Activated T-cell treated with anti-CD3 and anti-CD28 coated beads, Interleukin-2, amount 50 U/mL, for 4 hours (primary cell): ENCODE results near the gene PRDM16. TPM values are rescaled to one million over a fixed set of nuclear protein-coding genes. Genes with fewer than 3 reads are reported as not detected.

Experiments
- ATAC-seq, 2 donors: fragments of 200-7000 bp; cut with Tn5 transposase; one replicate each; pipeline ENCODE4 v1.10.0; 2021
- DNase-seq: peaks from one replicate; pipeline ENCODE4 v3.0.0-alpha.2; 2020
- H3K27me3 Mint-ChIP-seq: one replicate; pipeline ENCODE4 v1.8.0; 2021; ENCODE audit warnings: low read depth, mixed read lengths
- H3K36me3 Mint-ChIP-seq: one replicate; pipeline ENCODE4 v1.8.0; 2022; ENCODE audit warnings: mixed read lengths; ENCODE audit not compliant: insufficient read depth
- H3K4me1 Mint-ChIP-seq: one replicate; pipeline ENCODE4 v1.8.0; 2021; ENCODE audit warnings: low read depth, mixed read lengths
- H3K4me3 Mint-ChIP-seq: one replicate; pipeline ENCODE4 v1.8.0; 2021; ENCODE audit warnings: mild to moderate bottlenecking, moderate library complexity, mixed read lengths
- H3K9me3 Mint-ChIP-seq: one replicate; pipeline ENCODE4 v1.8.0; 2021; ENCODE audit warnings: mixed read lengths
- total RNA-seq, 3 donors: library from RNA; stranded (reverse); gene quantifications; one replicate each; pipeline ENCODE4 v1.2.1, GENCODE V29; 2021

The PRDM16 gene
- total RNA-seq, 3 donors from 2014 or later: 0.05 to 0.22 TPM; not detected in 1

DNA sequence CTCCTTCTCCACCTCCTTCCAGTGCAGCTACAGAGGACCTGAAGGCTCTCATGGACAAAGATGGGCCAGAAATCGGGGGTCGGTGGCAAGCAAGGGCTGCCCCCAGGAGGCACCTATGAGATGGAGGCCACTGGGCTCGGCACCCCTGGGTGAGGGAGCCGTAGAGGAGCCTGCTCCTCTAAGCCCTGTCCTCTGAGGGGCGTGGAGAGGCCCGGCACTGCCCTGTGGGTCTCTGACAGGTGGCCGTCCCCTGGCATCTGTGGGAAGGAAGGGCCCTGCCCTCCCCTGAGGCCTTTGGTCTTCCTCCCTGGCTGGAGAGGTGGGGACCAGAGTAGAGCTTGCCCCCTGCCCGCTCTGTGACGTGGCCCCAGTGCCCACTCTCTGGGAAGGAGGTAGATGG lies 30.9 kb downstream of the PRDM16 start:
- ATAC-seq (no peak), DNase-seq (no peak)
- no peak overlapping the region for H3K4me3 Mint-ChIP-seq
- H3K9me3 Mint-ChIP-seq: no peaks in the 10 kb centered on the region
- H3K36me3 Mint-ChIP-seq: no peaks in the 10 kb centered on the region
- H3K4me1 Mint-ChIP-seq: no peaks in the 10 kb centered on the region
- H3K27me3 Mint-ChIP-seq: peaks cover 2% of the 10 kb centered on the region

DNA sequence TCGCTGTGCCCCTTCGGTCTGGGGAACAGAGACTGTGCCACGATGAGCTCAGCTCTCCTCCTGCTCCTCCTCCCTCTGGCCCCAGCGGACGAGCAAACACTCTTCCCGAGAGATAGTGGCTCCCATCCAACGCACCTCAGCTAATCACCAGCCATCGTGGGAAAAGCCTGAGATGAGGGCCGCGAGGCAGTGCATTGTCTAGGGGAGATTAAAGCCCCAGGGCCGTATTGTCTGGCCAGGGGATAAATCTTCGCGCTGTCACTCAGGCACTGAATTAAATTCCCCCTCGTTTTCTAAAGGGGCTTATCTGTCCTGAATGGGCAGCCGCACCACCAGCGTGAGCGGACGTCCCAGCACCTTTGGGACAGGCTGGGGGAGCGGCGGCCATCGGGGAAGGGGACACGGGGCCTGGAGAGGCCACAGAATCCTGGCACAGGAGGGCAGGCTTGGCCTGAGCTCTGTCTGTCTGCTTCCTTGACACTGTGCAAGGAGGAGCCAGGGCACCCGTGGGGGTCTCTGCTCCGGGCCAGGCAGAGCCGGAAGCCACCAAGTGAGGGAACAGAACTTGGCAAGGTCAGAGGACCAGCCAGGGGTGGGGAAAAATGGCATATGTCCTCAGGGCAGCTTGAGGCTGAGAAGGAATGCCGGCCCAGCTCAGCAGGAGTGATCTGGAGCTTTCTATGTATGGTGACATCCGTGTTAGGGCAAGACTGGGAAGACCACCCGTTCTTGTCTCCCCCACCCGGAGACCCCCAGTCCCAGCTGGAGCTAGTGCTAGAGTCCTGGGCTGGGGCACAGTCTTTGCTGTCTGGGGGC lies 32.3 kb downstream of the PRDM16 start:
- Mint-ChIP-seq H3K4me1 (no peaks in the 10 kb centered on the region), H3K27me3 (peaks cover 2% of the 10 kb centered on the region), H3K4me3 (no peak overlapping the region), H3K36me3 (no peaks in the 10 kb centered on the region), H3K9me3 (no peaks in the 10 kb centered on the region)
- ATAC-seq: no peak
- no peak for DNase-seq

DNA sequence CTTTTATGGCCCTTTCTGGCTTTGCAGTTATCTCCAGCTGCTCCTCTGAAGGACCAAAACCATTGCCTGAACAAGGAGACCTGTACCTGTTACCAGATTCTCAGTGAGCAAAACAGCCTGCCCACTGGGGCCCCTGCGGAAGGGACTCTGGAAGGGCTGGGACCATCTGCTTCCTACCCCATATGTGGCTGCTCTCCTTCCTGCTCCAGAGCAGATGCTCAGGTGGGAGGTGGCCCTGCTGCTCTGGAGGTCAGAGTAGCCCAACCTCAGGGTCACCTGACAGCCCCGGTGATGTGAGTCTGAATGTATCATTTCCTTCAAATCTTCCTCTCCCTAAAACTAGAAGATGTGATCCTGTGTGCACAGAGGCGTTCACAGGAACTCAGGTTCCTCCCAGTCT lies 33.6 kb downstream of the PRDM16 start:
- Mint-ChIP-seq H3K4me3 (no peak overlapping the region), H3K4me1 (no peaks in the 10 kb centered on the region), H3K27me3 (peaks cover 2% of the 10 kb centered on the region), H3K9me3 (no peaks in the 10 kb centered on the region), H3K36me3 (no peaks in the 10 kb centered on the region)
- DNase-seq (no peak), ATAC-seq (no peak)

GRCh38 chr1:3103967-3104677 lies 35.1 kb downstream of the PRDM16 start:
- ATAC-seq (no peak), DNase-seq (no peak)
- no peaks in the 10 kb centered on the region for H3K36me3 Mint-ChIP-seq
- no peak overlapping the region for H3K4me3 Mint-ChIP-seq
- peaks cover 8% of the 10 kb centered on the region for H3K27me3 Mint-ChIP-seq
- H3K9me3 Mint-ChIP-seq: no peaks in the 10 kb centered on the region
- H3K4me1 Mint-ChIP-seq: no peaks in the 10 kb centered on the region

DNA sequence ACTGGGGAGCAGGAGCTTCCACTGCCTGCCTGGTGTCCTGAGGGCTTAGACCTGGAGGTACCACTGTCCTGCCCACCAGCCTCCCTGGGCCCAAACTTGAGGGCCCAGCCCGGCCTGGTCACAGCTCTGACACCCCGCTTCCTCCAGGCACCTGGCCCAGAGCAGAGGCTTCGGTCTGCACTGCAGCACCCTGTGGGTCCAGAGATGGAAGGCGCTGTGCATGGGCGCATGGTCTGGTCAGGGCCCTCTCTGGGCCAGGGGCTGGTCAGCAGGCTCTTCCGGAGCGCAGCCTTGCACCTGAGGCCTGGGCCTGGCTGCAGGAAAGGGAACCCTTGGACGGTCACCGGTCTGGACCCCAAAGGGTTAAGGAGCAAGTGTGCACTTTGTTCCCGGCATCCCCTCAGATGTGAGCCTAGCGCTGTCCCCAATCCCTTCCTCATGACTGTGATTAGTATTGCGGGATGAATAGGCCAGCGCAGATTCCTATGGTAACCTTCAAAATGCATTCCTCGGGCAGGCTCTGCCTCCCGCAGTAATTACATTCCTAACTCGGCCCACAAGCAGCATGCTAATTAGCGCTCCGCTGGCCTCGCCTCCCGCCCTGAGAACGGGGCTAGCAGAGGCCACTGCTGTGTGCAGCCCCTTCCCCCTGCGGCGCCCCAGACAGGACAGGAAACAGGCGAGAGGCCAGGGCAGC lies 36.3 kb downstream of the PRDM16 start:
- Mint-ChIP-seq H3K36me3 (no peaks in the 10 kb centered on the region), H3K4me1 (no peaks in the 10 kb centered on the region), H3K27me3 (peaks cover 8% of the 10 kb centered on the region), H3K9me3 (no peaks in the 10 kb centered on the region), H3K4me3 (no peak overlapping the region)
- DNase-seq (no peak), ATAC-seq (no peak)

GRCh38 chr1:3106216-3106615 lies 37.2 kb downstream of the PRDM16 start:
- Mint-ChIP-seq H3K9me3 (no peaks in the 10 kb centered on the region), H3K4me1 (no peaks in the 10 kb centered on the region), H3K4me3 (no peak overlapping the region), H3K36me3 (no peaks in the 10 kb centered on the region), H3K27me3 (peaks cover 8% of the 10 kb centered on the region)
- no peak for DNase-seq
- ATAC-seq: no peak

GRCh38 chr1:3107201-3107600 lies 38.2 kb downstream of the PRDM16 start:
- DNase-seq (no peak), ATAC-seq (no peak)
- peaks cover 8% of the 10 kb centered on the region for H3K27me3 Mint-ChIP-seq
- H3K4me1 Mint-ChIP-seq: no peaks in the 10 kb centered on the region
- no peaks in the 10 kb centered on the region for H3K9me3 Mint-ChIP-seq
- no peaks in the 10 kb centered on the region for H3K36me3 Mint-ChIP-seq
- H3K4me3 Mint-ChIP-seq: no peak overlapping the region

GRCh38 chr1:3109355-3109754 lies 40.4 kb downstream of the PRDM16 start:
- Mint-ChIP-seq H3K36me3 (no peaks in the 10 kb centered on the region), H3K4me3 (no peak overlapping the region)

DNA sequence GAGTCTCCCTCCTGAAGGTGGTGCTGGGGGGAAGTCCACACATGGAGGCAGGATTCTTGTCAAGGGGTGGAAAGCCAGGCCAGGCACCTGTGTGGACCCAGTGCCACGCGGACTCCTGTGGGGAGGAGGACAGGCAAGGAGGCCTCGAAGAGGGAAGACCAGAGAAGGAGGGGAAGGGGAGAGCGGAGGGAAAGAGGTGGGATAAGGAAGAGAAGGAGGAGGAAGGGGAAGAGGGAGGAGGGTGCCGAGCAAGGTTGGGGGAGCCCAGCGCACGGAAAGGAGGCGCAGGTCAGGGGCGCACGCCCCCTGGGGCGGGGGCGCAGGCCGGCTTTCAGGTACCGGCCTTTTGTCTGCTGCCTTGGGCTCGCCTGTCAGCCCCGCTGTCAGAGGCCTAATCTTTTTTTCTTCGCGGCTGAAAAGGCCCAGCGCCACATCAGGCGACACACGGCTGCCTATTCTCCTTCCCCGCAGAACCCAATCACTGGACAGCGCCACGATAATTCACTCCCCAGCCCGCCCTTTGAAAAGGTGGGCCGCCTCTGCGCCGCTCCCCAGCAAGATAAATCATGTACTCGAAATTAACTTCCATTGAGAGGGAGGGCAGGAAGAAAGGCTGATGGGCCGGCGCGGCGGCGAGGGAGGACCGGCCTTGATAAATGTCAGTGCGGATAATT lies 42.5 kb downstream of the PRDM16 start:
- ATAC-seq (no peak), DNase-seq (no peak)
- Mint-ChIP-seq H3K9me3 (no peaks in the 10 kb centered on the region), H3K4me3 (no peak overlapping the region), H3K4me1 (no peaks in the 10 kb centered on the region), H3K27me3 (peaks cover 8% of the 10 kb centered on the region), H3K36me3 (no peaks in the 10 kb centered on the region)

More at GRCh38 chr1:3109355-3109754, 40.4 kb downstream of the PRDM16 start:
- no peak for DNase-seq
- Mint-ChIP-seq H3K27me3 (peaks cover 8% of the 10 kb centered on the region), H3K9me3 (no peaks in the 10 kb centered on the region), H3K4me1 (no peaks in the 10 kb centered on the region)
- ATAC-seq: no peak

- ATAC-seq (no peak), DNase-seq (no peak)
- Mint-ChIP-seq H3K4me1 (no peaks in the 10 kb centered on the region), H3K9me3 (no peaks in the 10 kb centered on the region), H3K4me3 (no peak overlapping the region), H3K36me3 (no peaks in the 10 kb centered on the region), H3K27me3 (peaks cover 6% of the 10 kb centered on the region)
Observed at GRCh38 chr1:3112526-3112925, 43.5 kb downstream of the PRDM16 start.

GRCh38 chr1:3113047-3113740 lies 44.2 kb downstream of the PRDM16 start:
- ATAC-seq (no peak), DNase-seq (no peak)
- Mint-ChIP-seq H3K4me3 (no peak overlapping the region), H3K9me3 (no peaks in the 10 kb centered on the region), H3K36me3 (no peaks in the 10 kb centered on the region), H3K4me1 (no peaks in the 10 kb centered on the region), H3K27me3 (peaks cover 4% of the 10 kb centered on the region)

DNA sequence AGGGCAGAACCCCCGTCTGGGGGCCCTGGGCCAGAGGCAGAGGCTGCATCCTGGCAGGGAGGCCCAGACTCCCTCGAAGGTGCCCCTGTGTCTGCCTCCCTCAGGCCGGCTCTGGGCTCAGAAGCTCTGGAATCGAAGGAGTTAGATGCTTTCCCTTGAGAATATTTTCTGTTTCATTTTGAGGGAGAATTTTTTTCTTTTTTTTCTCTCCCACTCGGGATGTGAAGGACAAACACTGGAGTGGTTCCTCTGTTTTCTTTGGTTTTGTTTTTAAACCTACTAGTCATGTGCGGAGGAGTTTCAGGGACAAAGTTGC lies 44.7 kb downstream of the PRDM16 start:
- Mint-ChIP-seq H3K27me3 (no peaks in the 10 kb centered on the region), H3K4me1 (no peaks in the 10 kb centered on the region), H3K4me3 (no peak overlapping the region), H3K36me3 (no peaks in the 10 kb centered on the region), H3K9me3 (no peaks in the 10 kb centered on the region)
- ATAC-seq (no peak), DNase-seq (no peak)

DNA sequence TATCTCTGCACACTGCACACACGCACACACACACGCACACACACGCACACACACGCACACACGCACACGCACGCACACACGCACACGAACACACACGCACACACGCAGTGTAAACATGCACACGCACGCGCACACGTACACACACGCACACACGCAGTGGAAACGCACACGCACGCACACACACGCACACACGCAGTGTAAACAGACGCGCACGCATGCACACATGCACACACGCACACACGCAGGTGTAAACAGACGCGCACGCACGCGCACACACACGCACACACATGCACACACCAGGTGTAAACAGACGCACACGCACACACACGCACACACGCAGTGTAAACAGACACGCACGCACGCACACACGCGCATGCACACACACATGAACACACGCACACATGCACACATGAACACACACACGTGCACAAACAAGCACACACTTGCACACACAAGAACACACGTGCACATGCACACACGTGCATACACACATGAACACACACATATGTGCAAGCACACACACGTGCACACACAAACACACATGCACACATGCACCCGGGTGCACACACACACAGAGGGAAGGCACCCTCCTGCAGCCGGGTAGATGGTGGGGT lies 45.2 kb downstream of the PRDM16 start:
- Mint-ChIP-seq H3K36me3 (no peaks in the 10 kb centered on the region), H3K4me3 (no peak overlapping the region), H3K4me1 (no peaks in the 10 kb centered on the region), H3K9me3 (no peaks in the 10 kb centered on the region), H3K27me3 (no peaks in the 10 kb centered on the region)
- ATAC-seq (no peak), DNase-seq (no peak)
